ENCODE results near the gene FBXO48. TPM values are rescaled to one million over a fixed set of nuclear protein-coding genes. Genes with fewer than 3 reads are reported as not detected.

FBXO48 gene
- total RNA-seq, 1 donor from 2014 or later = 2.7 TPM

DNA sequence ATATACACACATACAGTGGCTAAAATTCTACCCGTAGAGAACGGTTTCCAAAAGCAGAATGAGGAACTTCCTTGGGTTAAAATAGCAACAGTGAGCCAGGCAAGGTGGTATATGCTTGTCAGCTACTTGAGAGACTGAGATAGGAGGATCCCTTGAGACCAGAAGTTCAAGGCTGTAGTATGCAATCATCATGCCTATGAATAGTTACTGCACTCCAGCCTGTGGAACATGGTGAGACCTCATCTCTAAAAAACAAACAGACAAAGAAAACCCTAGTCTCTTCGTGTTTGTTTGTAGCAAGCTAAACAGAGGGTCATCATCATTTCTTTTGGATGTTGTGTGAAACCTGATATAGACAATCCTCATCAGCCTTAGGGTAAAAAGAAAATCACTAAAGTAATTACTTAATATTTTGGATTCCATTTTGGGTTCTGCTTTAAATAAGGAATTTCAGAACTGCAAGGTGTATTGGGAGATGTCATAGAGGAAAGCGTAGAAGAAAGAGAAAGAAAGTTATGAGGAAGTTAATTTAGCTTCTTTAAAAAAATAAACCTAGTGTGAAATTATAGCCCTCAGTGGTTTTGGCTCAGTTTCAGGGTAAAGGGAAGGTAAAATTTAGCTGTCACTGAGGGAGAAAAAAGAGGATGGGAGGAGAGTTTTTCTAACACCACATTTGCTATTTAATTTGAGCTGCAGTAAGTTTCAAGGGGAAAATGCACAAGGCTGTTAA lies 55.5 kb downstream of the FBXO48 start:
- Histone ChIP-seq H3K27me3 (no peaks in the 10 kb centered on the region), H3K79me2 (ENCODE audit: low read depth) (no peaks in the 10 kb centered on the region), H4K20me1 (ENCODE audit: low read depth) (no peaks in the 10 kb centered on the region), H3K36me3 (no peaks in the 10 kb centered on the region), H3K4me1 (no peaks in the 10 kb centered on the region), H3K27ac (no peak overlapping the region), H3F3A (ENCODE audit: low read depth) (no peaks in the 10 kb centered on the region), H3K4me3 (no peak overlapping the region), H3K9ac (no peak overlapping the region), H2AFZ (replicated peaks) (no peak overlapping the region), H3K4me2 (no peak overlapping the region), H3K9me3 (ENCODE audit: low read depth) (no peaks in the 10 kb centered on the region)
- DNase-seq (ENCODE audit: low spot score) = no peak
- TF ChIP-seq, protein P1, sequence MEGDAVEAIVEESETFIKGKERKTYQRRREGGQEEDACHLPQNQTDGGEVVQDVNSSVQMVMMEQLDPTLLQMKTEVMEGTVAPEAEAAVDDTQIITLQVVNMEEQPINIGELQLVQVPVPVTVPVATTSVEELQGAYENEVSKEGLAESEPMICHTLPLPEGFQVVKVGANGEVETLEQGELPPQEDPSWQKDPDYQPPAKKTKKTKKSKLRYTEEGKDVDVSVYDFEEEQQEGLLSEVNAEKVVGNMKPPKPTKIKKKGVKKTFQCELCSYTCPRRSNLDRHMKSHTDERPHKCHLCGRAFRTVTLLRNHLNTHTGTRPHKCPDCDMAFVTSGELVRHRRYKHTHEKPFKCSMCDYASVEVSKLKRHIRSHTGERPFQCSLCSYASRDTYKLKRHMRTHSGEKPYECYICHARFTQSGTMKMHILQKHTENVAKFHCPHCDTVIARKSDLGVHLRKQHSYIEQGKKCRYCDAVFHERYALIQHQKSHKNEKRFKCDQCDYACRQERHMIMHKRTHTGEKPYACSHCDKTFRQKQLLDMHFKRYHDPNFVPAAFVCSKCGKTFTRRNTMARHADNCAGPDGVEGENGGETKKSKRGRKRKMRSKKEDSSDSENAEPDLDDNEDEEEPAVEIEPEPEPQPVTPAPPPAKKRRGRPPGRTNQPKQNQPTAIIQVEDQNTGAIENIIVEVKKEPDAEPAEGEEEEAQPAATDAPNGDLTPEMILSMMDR (IDR thresholded peaks at IDR 0.05) = no peak
- TF ChIP-seq EZH2phosphoT487 (IDR thresholded peaks at IDR 0.05) (no peak), EZH2 (IDR thresholded peaks at IDR 0.05) (no peak)
- H3K9me3 Mint-ChIP-seq = no peaks in the 10 kb centered on the region
- no peak overlapping the region for H3K4me3 Mint-ChIP-seq
- H3K27me3 Mint-ChIP-seq (ENCODE audit: insufficient read depth, low read depth) = no peaks in the 10 kb centered on the region
- no peaks in the 10 kb centered on the region for H3K36me3 Mint-ChIP-seq
- no peak overlapping the region for H3K27ac Mint-ChIP-seq
- peaks cover 8% of the 10 kb centered on the region for H3K4me1 Mint-ChIP-seq

Other genes with a start within 250 kb of the FBXO48 start
- gene PPP3R1, start 214.8 kb downstream of the FBXO48 start, total RNA-seq (ENCODE audit: low replicate concordance) = 29.1 and 41.4 TPM in 2 replicates
- 3.7 and 5.0 TPM in 2 replicates for gene CNRIP1, start 147.3 kb downstream of the FBXO48 start, total RNA-seq (ENCODE audit: low replicate concordance)
- not detected in 2 replicates for gene PLEK, start 102.0 kb downstream of the FBXO48 start, total RNA-seq (ENCODE audit: low replicate concordance)
- gene APLF, start 291 bp upstream of the FBXO48 start, total RNA-seq (ENCODE audit: low replicate concordance) = 9.8 and 16.9 TPM in 2 replicates
- gene PROKR1, start 176.3 kb upstream of the FBXO48 start, total RNA-seq (ENCODE audit: low replicate concordance) = 1.8 and 2.1 TPM in 2 replicates

Data from neural progenitor cell (in vitro differentiated cells).